Muscle layer of duodenum (tissue), 2 donors: ENCODE results near the gene PARL.

ENCODE experiments used
- H3K27ac ChIP-seq: one replicate; pipeline ENCODE4 v1.7.0; 2013; ENCODE audit warnings: mild to moderate bottlenecking, low read length
- H3K27me3 ChIP-seq: one replicate; pipeline ENCODE4 v1.7.0; 2013; ENCODE audit warnings: low read depth, mild to moderate bottlenecking, control low read depth, low read length
- H3K36me3 ChIP-seq, 2 donors: one replicate each; pipeline ENCODE4 v1.7.0; 2013; ENCODE audit warnings: low read length in 2 of 2, control low read depth in 1 of 2, mild to moderate bottlenecking in 1 of 2; ENCODE audit not compliant: insufficient read depth in 2 of 2, control insufficient read depth in 1 of 2
- H3K4me1 ChIP-seq, 2 donors: one replicate each; pipeline ENCODE4 v1.7.0; 2013; ENCODE audit warnings: low read length in 2 of 2, mild to moderate bottlenecking in 2 of 2, control low read depth in 1 of 2, moderate library complexity in 1 of 2; ENCODE audit not compliant: insufficient read depth in 2 of 2, control insufficient read depth in 1 of 2
- H3K4me3 ChIP-seq, 2 donors: one replicate each; pipeline ENCODE4 v1.7.0; 2013; ENCODE audit warnings: low read length in 2 of 2, low read depth in 1 of 2, mild to moderate bottlenecking in 1 of 2
- H3K9me3 ChIP-seq, 2 donors: one replicate each; pipeline ENCODE4 v1.7.0; 2013; ENCODE audit warnings: low read length in 2 of 2, control low read depth in 1 of 2, mild to moderate bottlenecking in 1 of 2; ENCODE audit not compliant: control insufficient read depth in 1 of 2
- donor health status: healthy.

PARL gene

GRCh38 chr3:183884427-183885296 lies at the start of gene PARL:
Gene PARL, minus strand, starts transcription at chr3:183884880. Its CDS starts 34 bp downstream, at chr3:183884846.
- H3K36me3 ChIP-seq = no peaks in the 10 kb centered on the region
- peak within 1 kb of the TSS; percentile 89 to 99 for H3K4me3 ChIP-seq
- H3K4me1 ChIP-seq = peaks cover 6 to 19% of the 10 kb centered on the region in 2 donors
- H3K27me3 ChIP-seq = no peaks in the 10 kb centered on the region
- peak within 1 kb of the TSS; percentile 64 for H3K27ac ChIP-seq
- no peaks in the 10 kb centered on the region for H3K9me3 ChIP-seq

GRCh38 chr3:183933160-183933559 lies 48.5 kb upstream of the PARL start:
- no peaks in the 10 kb centered on the region for H3K9me3 ChIP-seq
- H3K27me3 ChIP-seq = no peaks in the 10 kb centered on the region
- no peak overlapping the region for H3K27ac ChIP-seq
- no peaks in the 10 kb centered on the region for H3K4me1 ChIP-seq
- H3K36me3 ChIP-seq = peaks cover 20 to 42% of the 10 kb centered on the region in 2 donors
- H3K4me3 ChIP-seq = no peak overlapping the region

- Histone ChIP-seq H3K4me3 (no peak overlapping the region), H3K36me3 (peaks cover 17 to 42% of the 10 kb centered on the region in 2 donors), H3K27me3 (no peaks in the 10 kb centered on the region), H3K27ac (no peak overlapping the region), H3K9me3 (no peaks in the 10 kb centered on the region), H3K4me1 (no peaks in the 10 kb centered on the region)
Measured at GRCh38 chr3:183931881-183932280, 47.2 kb upstream of the PARL start.

GRCh38 chr3:183930086-183930485 lies 45.4 kb upstream of the PARL start:
- Histone ChIP-seq H3K36me3 (peaks cover 20 to 43% of the 10 kb centered on the region in 2 donors), H3K27me3 (no peaks in the 10 kb centered on the region), H3K4me3 (no peak overlapping the region), H3K27ac (no peak overlapping the region), H3K9me3 (no peaks in the 10 kb centered on the region), H3K4me1 (no peaks in the 10 kb centered on the region)

- Histone ChIP-seq H3K27me3 (no peaks in the 10 kb centered on the region), H3K27ac (no peak overlapping the region), H3K9me3 (no peaks in the 10 kb centered on the region), H3K36me3 (peaks cover 26 to 65% of the 10 kb centered on the region in 2 donors), H3K4me1 (no peaks in the 10 kb centered on the region), H3K4me3 (no peak overlapping the region)
Measured at GRCh38 chr3:183927059-183927458, 42.4 kb upstream of the PARL start.

GRCh38 chr3:183924956-183925355 lies 40.3 kb upstream of the PARL start:
- no peaks in the 10 kb centered on the region for H3K4me1 ChIP-seq
- H3K27me3 ChIP-seq = no peaks in the 10 kb centered on the region
- peaks cover 30 to 71% of the 10 kb centered on the region in 2 donors for H3K36me3 ChIP-seq
- no peak overlapping the region for H3K4me3 ChIP-seq
- H3K27ac ChIP-seq = no peak overlapping the region
- H3K9me3 ChIP-seq = no peaks in the 10 kb centered on the region

- H3K36me3 ChIP-seq = peaks cover 34 to 75% of the 10 kb centered on the region in 2 donors
Measured at GRCh38 chr3:183924543-183924942, 39.9 kb upstream of the PARL start.

GRCh38 chr3:183922421-183922820 lies 37.7 kb upstream of the PARL start:
- Histone ChIP-seq H3K27ac (no peak overlapping the region), H3K4me1 (no peaks in the 10 kb centered on the region), H3K27me3 (no peaks in the 10 kb centered on the region), H3K36me3 (peaks cover 30 to 63% of the 10 kb centered on the region in 2 donors), H3K4me3 (no peak overlapping the region), H3K9me3 (no peaks in the 10 kb centered on the region)

More at GRCh38 chr3:183924543-183924942, 39.9 kb upstream of the PARL start:
- H3K27me3 ChIP-seq = no peaks in the 10 kb centered on the region
- H3K9me3 ChIP-seq = no peaks in the 10 kb centered on the region
- H3K27ac ChIP-seq = no peak overlapping the region
- no peaks in the 10 kb centered on the region for H3K4me1 ChIP-seq
- no peak overlapping the region for H3K4me3 ChIP-seq

GRCh38 chr3:183921096-183921495 lies 36.4 kb upstream of the PARL start:
- Histone ChIP-seq H3K4me3 (no peak overlapping the region), H3K27ac (no peak overlapping the region), H3K9me3 (no peaks in the 10 kb centered on the region), H3K27me3 (no peaks in the 10 kb centered on the region), H3K36me3 (peaks cover 25 to 51% of the 10 kb centered on the region in 2 donors), H3K4me1 (no peaks in the 10 kb centered on the region)

- Histone ChIP-seq H3K4me1 (no peaks in the 10 kb centered on the region), H3K27me3 (no peaks in the 10 kb centered on the region), H3K27ac (no peak overlapping the region), H3K36me3 (peaks cover 23 to 48% of the 10 kb centered on the region in 2 donors), H3K4me3 (no peak overlapping the region), H3K9me3 (no peaks in the 10 kb centered on the region)
Measured at GRCh38 chr3:183920416-183920815, 35.7 kb upstream of the PARL start.

GRCh38 chr3:183918178-183918577 lies 33.5 kb upstream of the PARL start:
- H3K27me3 ChIP-seq = no peaks in the 10 kb centered on the region
- H3K4me3 ChIP-seq = no peak overlapping the region
- H3K36me3 ChIP-seq = peaks cover 13 to 27% of the 10 kb centered on the region in 2 donors
- no peaks in the 10 kb centered on the region for H3K4me1 ChIP-seq
- no peak overlapping the region for H3K27ac ChIP-seq
- no peaks in the 10 kb centered on the region for H3K9me3 ChIP-seq
